Loucy (cell line): Measurements from ENCODE around the gene PUS7.

ENCODE experiments used
- H2AFZ ChIP-seq: fragments of 200-600 bp; sonication (generic); 2 replicates; pipeline ENCODE4 v1.6.0; 2016; ENCODE audit warnings: antibody characterized with exemption, mild to moderate bottlenecking, low read length, moderate library complexity
- H3F3A ChIP-seq: fragments of 200-600 bp; 2 replicates; pipeline ENCODE4 v1.6.0; 2016; ENCODE audit warnings: antibody characterized with exemption, low read depth, mild to moderate bottlenecking
- H3K27me3 ChIP-seq: fragments of 200-600 bp; sonication (generic); 2 replicates; pipeline ENCODE4 v1.6.1; 2014; ENCODE audit warnings: low read length, mild to moderate bottlenecking; ENCODE audit not compliant: insufficient read depth, poor library complexity, severe bottlenecking
- H3K36me3 ChIP-seq: fragments of 200-600 bp; sonication (generic); 2 replicates; pipeline ENCODE4 v1.6.1; 2016; ENCODE audit warnings: low read length; ENCODE audit not compliant: insufficient read depth
- H3K4me1 ChIP-seq: fragments of 200-600 bp; sonication (generic); 2 replicates; pipeline ENCODE4 v1.5.1; 2014; ENCODE audit warnings: low read length, mild to moderate bottlenecking; ENCODE audit not compliant: insufficient read depth, poor library complexity, severe bottlenecking
- H3K4me2 ChIP-seq: fragments of 200-600 bp; sonication (generic); 2 replicates; pipeline ENCODE4 v1.6.0; 2014; ENCODE audit warnings: antibody characterized with exemption, low read length, low read depth, mild to moderate bottlenecking; ENCODE audit not compliant: poor library complexity, severe bottlenecking
- H3K4me3 ChIP-seq: fragments of 200-600 bp; sonication (generic); 2 replicates; pipeline ENCODE4 v1.5.1; 2014; ENCODE audit warnings: low read length, mild to moderate bottlenecking, mixed read lengths; ENCODE audit not compliant: poor library complexity, severe bottlenecking
- H3K79me2 ChIP-seq: fragments of 200-600 bp; sonication (generic); 2 replicates; pipeline ENCODE4 v1.6.1; 2014; ENCODE audit warnings: low read length; ENCODE audit not compliant: insufficient read depth
- H3K9ac ChIP-seq: fragments of 200-600 bp; sonication (generic); 2 replicates; pipeline ENCODE4 v1.6.0; 2014; ENCODE audit warnings: mild to moderate bottlenecking, low read depth, low read length, moderate library complexity; ENCODE audit not compliant: poor library complexity, severe bottlenecking
- H3K9me2 ChIP-seq: fragments of 200-600 bp; sonication (generic); replicated peaks from 2 replicates; pipeline ENCODE4 v1.6.1; 2016; ENCODE audit warnings: low read depth, low read length, mixed read lengths
- H3K9me3 ChIP-seq: fragments of 200-600 bp; sonication (generic); 2 replicates; pipeline ENCODE4 v1.6.1; 2014; ENCODE audit warnings: mild to moderate bottlenecking, antibody characterized with exemption, low read length, low read depth; ENCODE audit not compliant: insufficient read depth
- H4K20me1 ChIP-seq: fragments of 200-600 bp; sonication (generic); 2 replicates; pipeline ENCODE4 v1.6.0; 2014; ENCODE audit warnings: antibody characterized with exemption, low read length, mild to moderate bottlenecking; ENCODE audit not compliant: insufficient read depth, poor library complexity, severe bottlenecking
- EZH2phosphoT487 ChIP-seq: fragments of 200-600 bp; IDR thresholded peaks from 2 replicates; pipeline ENCODE4 v1.6.1; 2018; ENCODE audit warnings: antibody characterized with exemption, mild to moderate bottlenecking, moderate library complexity, borderline replicate concordance
- TF ChIP-seq, protein P1 (sequence below): fragments of 200-600 bp; sonication (generic); conservative IDR thresholded peaks from 2 replicates; pipeline ENCODE4 v1.5.1; 2014; ENCODE audit warnings: mild to moderate bottlenecking, antibody characterized with exemption, low read length

PUS7 gene

DNA sequence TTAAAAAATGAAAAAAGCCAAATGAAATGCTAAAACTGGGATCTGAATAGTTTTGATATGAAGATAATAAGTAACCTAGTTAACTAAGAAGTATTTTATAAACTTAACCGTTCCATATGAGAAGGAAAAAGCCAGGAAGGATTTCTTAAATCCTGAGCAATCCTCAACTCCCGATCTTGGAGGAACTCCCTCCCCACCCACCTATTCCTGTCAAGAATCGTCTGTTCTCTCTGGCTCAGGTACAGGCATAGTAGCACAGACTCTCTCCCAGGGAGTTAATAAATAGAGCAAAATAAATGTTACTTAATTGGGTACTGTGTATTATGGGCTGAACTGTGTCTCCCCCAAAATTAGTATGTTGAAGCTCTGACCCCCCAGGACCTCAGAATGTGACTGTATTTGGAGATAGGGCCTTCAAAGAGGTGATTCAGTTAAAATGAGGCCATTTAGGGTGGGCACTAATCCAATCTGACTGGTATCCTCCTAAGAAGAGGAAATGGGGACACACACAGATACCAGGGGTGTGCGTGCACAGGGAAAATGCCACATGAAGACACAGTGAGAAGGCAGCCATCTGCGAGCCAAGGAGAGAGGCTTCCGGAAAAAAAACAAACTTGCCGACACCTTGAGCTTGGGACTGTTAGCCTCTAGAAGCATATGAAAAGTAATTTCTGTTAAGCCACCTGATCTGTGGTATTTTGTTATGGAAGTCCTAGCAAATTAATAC lies 28.7 kb downstream of the PUS7 start:
- H2AFZ ChIP-seq, result no peak overlapping the region
- H3K27me3 ChIP-seq, result no peaks in the 10 kb centered on the region
- no peak overlapping the region for H3K9ac ChIP-seq
- no peak for TF ChIP-seq EZH2phosphoT487
- TF ChIP-seq, protein P1, sequence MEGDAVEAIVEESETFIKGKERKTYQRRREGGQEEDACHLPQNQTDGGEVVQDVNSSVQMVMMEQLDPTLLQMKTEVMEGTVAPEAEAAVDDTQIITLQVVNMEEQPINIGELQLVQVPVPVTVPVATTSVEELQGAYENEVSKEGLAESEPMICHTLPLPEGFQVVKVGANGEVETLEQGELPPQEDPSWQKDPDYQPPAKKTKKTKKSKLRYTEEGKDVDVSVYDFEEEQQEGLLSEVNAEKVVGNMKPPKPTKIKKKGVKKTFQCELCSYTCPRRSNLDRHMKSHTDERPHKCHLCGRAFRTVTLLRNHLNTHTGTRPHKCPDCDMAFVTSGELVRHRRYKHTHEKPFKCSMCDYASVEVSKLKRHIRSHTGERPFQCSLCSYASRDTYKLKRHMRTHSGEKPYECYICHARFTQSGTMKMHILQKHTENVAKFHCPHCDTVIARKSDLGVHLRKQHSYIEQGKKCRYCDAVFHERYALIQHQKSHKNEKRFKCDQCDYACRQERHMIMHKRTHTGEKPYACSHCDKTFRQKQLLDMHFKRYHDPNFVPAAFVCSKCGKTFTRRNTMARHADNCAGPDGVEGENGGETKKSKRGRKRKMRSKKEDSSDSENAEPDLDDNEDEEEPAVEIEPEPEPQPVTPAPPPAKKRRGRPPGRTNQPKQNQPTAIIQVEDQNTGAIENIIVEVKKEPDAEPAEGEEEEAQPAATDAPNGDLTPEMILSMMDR, result no peak
- H3K36me3 ChIP-seq, result no peaks in the 10 kb centered on the region
- H3K4me3 ChIP-seq, result no peak overlapping the region
- no peaks in the 10 kb centered on the region for H3K9me3 ChIP-seq
- no peaks in the 10 kb centered on the region for H3K79me2 ChIP-seq
- H3K4me1 ChIP-seq, result no peaks in the 10 kb centered on the region
- H3K4me2 ChIP-seq, result no peak overlapping the region
- no peaks in the 10 kb centered on the region for H3F3A ChIP-seq
- no peaks in the 10 kb centered on the region for H4K20me1 ChIP-seq
- no peaks in the 10 kb centered on the region for H3K9me2 ChIP-seq

DNA sequence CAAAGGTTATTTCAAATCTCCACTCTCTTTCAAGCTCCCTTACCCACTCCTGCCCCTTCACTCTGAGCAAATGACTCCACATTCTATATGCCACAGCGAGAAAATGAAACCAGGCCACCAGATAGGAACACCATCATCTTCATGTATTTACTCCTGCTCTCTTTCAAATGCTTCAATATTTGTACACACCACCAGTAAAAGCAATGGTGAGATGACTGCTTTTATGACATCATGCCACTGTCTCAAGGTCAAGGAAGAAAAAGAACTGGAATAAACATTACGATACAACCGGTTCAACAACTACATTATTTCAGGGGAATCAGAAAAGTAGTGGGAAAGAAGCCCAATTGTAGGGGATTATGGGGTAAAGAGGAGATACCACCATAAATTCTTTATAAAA lies 32.7 kb downstream of the PUS7 start:
- Histone ChIP-seq H3K79me2 (no peaks in the 10 kb centered on the region), H3K4me3 (no peak overlapping the region), H3K36me3 (no peaks in the 10 kb centered on the region; the same call in 1 of the 2 replicates), H3K9me2 (no peaks in the 10 kb centered on the region), H3F3A (no peaks in the 10 kb centered on the region), H3K4me2 (no peak overlapping the region), H3K9me3 (no peaks in the 10 kb centered on the region), H4K20me1 (no peaks in the 10 kb centered on the region), H3K27me3 (no peaks in the 10 kb centered on the region), H2AFZ (no peak overlapping the region), H3K9ac (no peak overlapping the region), H3K4me1 (no peaks in the 10 kb centered on the region)
- TF ChIP-seq, protein P1, result no peak
- no peak for TF ChIP-seq EZH2phosphoT487

DNA sequence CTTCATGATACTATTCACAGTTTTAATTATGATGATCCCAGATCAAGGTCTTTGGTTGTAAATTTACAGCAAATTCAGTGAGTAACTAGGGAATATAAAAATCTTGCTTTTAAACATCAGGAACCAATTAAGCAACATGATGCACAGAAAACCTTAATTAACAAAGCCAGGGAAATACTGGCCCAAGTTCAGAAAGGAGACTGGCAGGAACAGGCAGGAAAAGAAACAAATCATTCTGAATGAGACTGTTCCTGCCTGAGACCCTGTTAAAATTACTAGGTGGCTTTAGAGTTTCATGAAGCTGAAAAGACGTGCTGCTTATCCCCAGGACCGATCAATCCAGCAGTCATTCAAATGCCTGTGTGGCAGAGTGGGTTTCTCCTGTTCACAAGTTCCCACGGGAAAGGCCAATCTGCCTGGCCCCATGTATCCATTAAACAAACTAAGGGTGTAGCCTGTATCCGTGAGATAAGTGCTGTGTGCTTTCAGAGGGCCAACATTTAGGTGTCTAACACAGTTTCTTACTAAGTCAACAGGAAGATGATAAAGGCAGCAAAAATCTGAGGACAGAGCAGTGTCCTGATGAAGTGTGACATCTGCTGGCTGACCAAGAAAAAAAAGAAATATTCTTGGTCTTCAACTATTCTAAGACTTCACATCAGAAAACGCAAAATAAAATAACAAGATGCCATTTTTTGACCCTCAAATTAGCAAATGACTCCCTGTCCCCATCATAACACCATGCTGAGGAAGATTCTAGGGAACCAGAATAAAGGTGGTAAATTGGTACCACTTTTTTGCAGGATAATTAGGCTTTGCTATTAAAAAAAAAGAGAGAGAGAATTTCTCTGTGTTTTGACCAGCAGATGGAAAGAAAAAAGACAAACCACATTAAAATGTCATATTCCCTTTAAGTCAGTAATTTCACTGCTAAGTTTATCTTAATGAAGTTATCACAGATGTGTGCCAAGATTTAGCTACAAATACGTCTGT lies 34.2 kb downstream of the PUS7 start:
- H3K9me3 ChIP-seq, result no peaks in the 10 kb centered on the region
- no peaks in the 10 kb centered on the region for H3K27me3 ChIP-seq
- H3K4me3 ChIP-seq, result no peak overlapping the region
- H2AFZ ChIP-seq, result no peak overlapping the region
- H4K20me1 ChIP-seq, result no peaks in the 10 kb centered on the region
- no peak overlapping the region for H3K4me2 ChIP-seq
- no peaks in the 10 kb centered on the region for H3K9me2 ChIP-seq
- H3K36me3 ChIP-seq, result no peaks in the 10 kb centered on the region; the same call in 1 of the 2 replicates
- H3K9ac ChIP-seq, result no peak overlapping the region
- no peaks in the 10 kb centered on the region for H3K79me2 ChIP-seq
- H3F3A ChIP-seq, result no peaks in the 10 kb centered on the region
- H3K4me1 ChIP-seq, result no peaks in the 10 kb centered on the region
- no peak for TF ChIP-seq EZH2phosphoT487
- TF ChIP-seq, protein P1, result peak; percentile 62
